Stimulated activated naive B cell treated with anti-CD40 and anti-IgM and Interleukin-4, amounts not matched to agents 10 μg/mL and 1 μg/mL and 100 μg/mL, for 72 hours (primary cell): ENCODE data around the gene RELN.

ENCODE experiments used
- ATAC-seq, 2 donors: fragments of 150-1000 bp; cut with Tn5 transposase; replicated peaks; 2 replicates each; pipeline ENCODE4 v1.10.0; 2021; ENCODE audit warnings: moderate library complexity in 1 of 2
- DNase-seq: peaks from one replicate; pipeline ENCODE4 v3.0.0; 2021
- H3K27ac Mint-ChIP-seq: one replicate; pipeline ENCODE4 v1.8.0; 2022; ENCODE audit warnings: mild to moderate bottlenecking, mixed read lengths
- H3K27me3 Mint-ChIP-seq, 2 donors: one replicate each; pipeline ENCODE4 v1.8.0; 2022; ENCODE audit warnings: mixed read lengths in 2 of 2
- H3K36me3 Mint-ChIP-seq, 2 donors: one replicate each; pipeline ENCODE4 v1.8.0; 2022; ENCODE audit warnings: mixed read lengths in 2 of 2, mild to moderate bottlenecking in 1 of 2
- H3K4me1 Mint-ChIP-seq, 2 donors: one replicate each; pipeline ENCODE4 v1.8.0; 2022; ENCODE audit warnings: mixed read lengths in 2 of 2, mild to moderate bottlenecking in 1 of 2
- H3K4me3 Mint-ChIP-seq, 2 donors: one replicate each; pipeline ENCODE4 v1.8.0; 2022; ENCODE audit warnings: mild to moderate bottlenecking in 2 of 2, mixed read lengths in 2 of 2, moderate library complexity in 1 of 2
- H3K9me3 Mint-ChIP-seq, 2 donors: one replicate each; pipeline ENCODE4 v1.8.0; 2022; ENCODE audit warnings: mixed read lengths in 2 of 2, mild to moderate bottlenecking in 1 of 2

The RELN gene

GRCh38 chr7:103547451-103548284 is 441.8 kb downstream of the RELN start:
- Mint-ChIP-seq H3K4me1 (no peaks in the 10 kb centered on the region), H3K36me3 (no peaks in the 10 kb centered on the region), H3K27ac (no peak overlapping the region), H3K9me3 (peaks cover 0 to 1% of the 10 kb centered on the region in 2 donors), H3K4me3 (no peak overlapping the region), H3K27me3 (peaks cover 12 to 19% of the 10 kb centered on the region in 2 donors)
- no peak for DNase-seq
- ATAC-seq: no peak

GRCh38 chr7:103542470-103542869 is 447.0 kb downstream of the RELN start:
- Mint-ChIP-seq H3K36me3 (no peaks in the 10 kb centered on the region), H3K4me1 (no peaks in the 10 kb centered on the region), H3K27ac (no peak overlapping the region), H3K9me3 (peaks cover 0 to 1% of the 10 kb centered on the region in 2 donors), H3K4me3 (no peak overlapping the region), H3K27me3 (peaks cover 13 to 16% of the 10 kb centered on the region in 2 donors)
- DNase-seq: no peak
- no peak for ATAC-seq

GRCh38 chr7:103541947-103542346 is 447.5 kb downstream of the RELN start:
- H3K9me3 Mint-ChIP-seq: peaks cover 0 to 1% of the 10 kb centered on the region in 2 donors
- DNase-seq: no peak
- H3K27me3 Mint-ChIP-seq: peaks cover 13 to 16% of the 10 kb centered on the region in 2 donors
- H3K27ac Mint-ChIP-seq: no peak overlapping the region
- no peak overlapping the region for H3K4me3 Mint-ChIP-seq
- no peaks in the 10 kb centered on the region for H3K4me1 Mint-ChIP-seq
- no peak for ATAC-seq
- H3K36me3 Mint-ChIP-seq: no peaks in the 10 kb centered on the region

GRCh38 chr7:103541026-103541425 is 448.4 kb downstream of the RELN start:
- Mint-ChIP-seq H3K36me3 (no peaks in the 10 kb centered on the region), H3K27ac (no peak overlapping the region), H3K4me1 (no peaks in the 10 kb centered on the region), H3K9me3 (peaks cover 0 to 1% of the 10 kb centered on the region in 2 donors), H3K4me3 (no peak overlapping the region), H3K27me3 (peaks cover 11 to 21% of the 10 kb centered on the region in 2 donors)
- ATAC-seq: no peak
- DNase-seq: no peak

- no peaks in the 10 kb centered on the region for H3K36me3 Mint-ChIP-seq
- H3K4me1 Mint-ChIP-seq: no peaks in the 10 kb centered on the region
- H3K27ac Mint-ChIP-seq: no peak overlapping the region
- peaks cover 4 to 18% of the 10 kb centered on the region in 2 donors for H3K27me3 Mint-ChIP-seq
- no peak for DNase-seq
- H3K4me3 Mint-ChIP-seq: no peak overlapping the region
- no peak for ATAC-seq
- H3K9me3 Mint-ChIP-seq: peaks cover 0 to 1% of the 10 kb centered on the region in 2 donors
These were observed 449.1 kb downstream of the RELN start for GRCh38 chr7:103540338-103540737.

- no peak overlapping the region for H3K4me3 Mint-ChIP-seq
- no peaks in the 10 kb centered on the region for H3K9me3 Mint-ChIP-seq
- DNase-seq (no peak), ATAC-seq (no peak)
- H3K4me1 Mint-ChIP-seq: no peaks in the 10 kb centered on the region
- no peaks in the 10 kb centered on the region for H3K36me3 Mint-ChIP-seq
- no peak overlapping the region for H3K27ac Mint-ChIP-seq
- H3K27me3 Mint-ChIP-seq: peaks cover 0 to 14% of the 10 kb centered on the region in 2 donors
These were observed 449.6 kb downstream of the RELN start for GRCh38 chr7:103539875-103540274.

- Mint-ChIP-seq H3K27ac (no peak overlapping the region), H3K9me3 (no peaks in the 10 kb centered on the region), H3K36me3 (no peaks in the 10 kb centered on the region), H3K4me1 (no peaks in the 10 kb centered on the region), H3K4me3 (no peak overlapping the region), H3K27me3 (peaks cover 0 to 14% of the 10 kb centered on the region in 2 donors)
- DNase-seq (no peak), ATAC-seq (no peak)
These were observed 450.3 kb downstream of the RELN start for GRCh38 chr7:103538964-103539709.

GRCh38 chr7:103533761-103534160 is 455.7 kb downstream of the RELN start:
- Mint-ChIP-seq H3K27ac (no peak overlapping the region), H3K9me3 (no peaks in the 10 kb centered on the region), H3K4me3 (no peak overlapping the region), H3K4me1 (no peaks in the 10 kb centered on the region), H3K36me3 (no peaks in the 10 kb centered on the region), H3K27me3 (peaks cover 5 to 23% of the 10 kb centered on the region in 2 donors)
- ATAC-seq (no peak), DNase-seq (no peak)

GRCh38 chr7:103532955-103533354 is 456.5 kb downstream of the RELN start:
- Mint-ChIP-seq H3K9me3 (no peaks in the 10 kb centered on the region), H3K27ac (no peak overlapping the region), H3K4me1 (no peaks in the 10 kb centered on the region), H3K36me3 (no peaks in the 10 kb centered on the region), H3K27me3 (peaks cover 5 to 22% of the 10 kb centered on the region in 2 donors), H3K4me3 (no peak overlapping the region)
- DNase-seq: no peak
- no peak for ATAC-seq

GRCh38 chr7:103528152-103528551 is 461.3 kb downstream of the RELN start:
- Mint-ChIP-seq H3K36me3 (no peaks in the 10 kb centered on the region), H3K4me1 (no peaks in the 10 kb centered on the region), H3K27me3 (peaks cover 10 to 27% of the 10 kb centered on the region in 2 donors), H3K4me3 (no peak overlapping the region), H3K27ac (no peak overlapping the region), H3K9me3 (no peaks in the 10 kb centered on the region)
- DNase-seq (no peak), ATAC-seq (no peak)

- Mint-ChIP-seq H3K36me3 (no peaks in the 10 kb centered on the region), H3K4me1 (no peaks in the 10 kb centered on the region), H3K27ac (no peak overlapping the region), H3K4me3 (no peak overlapping the region), H3K9me3 (no peaks in the 10 kb centered on the region), H3K27me3 (peaks cover 10 to 27% of the 10 kb centered on the region in 2 donors)
- ATAC-seq (no peak), DNase-seq (no peak)
These were observed 463.5 kb downstream of the RELN start for GRCh38 chr7:103525937-103526336.

GRCh38 chr7:103524042-103524907 is 465.2 kb downstream of the RELN start:
- H3K27ac Mint-ChIP-seq: no peak overlapping the region
- no peaks in the 10 kb centered on the region for H3K4me1 Mint-ChIP-seq
- no peak for DNase-seq
- H3K36me3 Mint-ChIP-seq: no peaks in the 10 kb centered on the region
- no peak for ATAC-seq
- H3K4me3 Mint-ChIP-seq: no peak overlapping the region
- H3K9me3 Mint-ChIP-seq: no peaks in the 10 kb centered on the region
- peaks cover 5 to 18% of the 10 kb centered on the region in 2 donors for H3K27me3 Mint-ChIP-seq

- no peaks in the 10 kb centered on the region for H3K36me3 Mint-ChIP-seq
- H3K9me3 Mint-ChIP-seq: no peaks in the 10 kb centered on the region
- H3K4me3 Mint-ChIP-seq: no peak overlapping the region
- H3K27ac Mint-ChIP-seq: no peak overlapping the region
- ATAC-seq: no peak
- no peaks in the 10 kb centered on the region for H3K4me1 Mint-ChIP-seq
- H3K27me3 Mint-ChIP-seq: peaks cover 14 to 15% of the 10 kb centered on the region in 2 donors
- no peak for DNase-seq
These were observed 467.5 kb downstream of the RELN start for GRCh38 chr7:103521937-103522336.

- Mint-ChIP-seq H3K27me3 (peaks cover 18 to 41% of the 10 kb centered on the region in 2 donors), H3K27ac (no peak overlapping the region), H3K36me3 (no peaks in the 10 kb centered on the region), H3K9me3 (peaks cover 0 to 4% of the 10 kb centered on the region in 2 donors), H3K4me1 (no peaks in the 10 kb centered on the region), H3K4me3 (no peak overlapping the region)
- DNase-seq (no peak), ATAC-seq (no peak)
These were observed 484.8 kb downstream of the RELN start for GRCh38 chr7:103504505-103505135.
